Lower leg skin (tissue), 3 donors: ENCODE results near the gene SRRM3.

Experiments
- CTCF ChIP-seq, 3 donors: fragments of 450-650 bp; IDR thresholded peaks; one replicate each; pipeline ENCODE4 v1.5.1; 2016; ENCODE audit warnings: antibody characterized with exemption in 3 of 3, mild to moderate bottlenecking in 3 of 3, moderate library complexity in 2 of 3
- POLR2A ChIP-seq, 2 donors: fragments of 450-650 bp; IDR thresholded peaks; one replicate each; pipeline ENCODE4 v1.6.1; 2016 to 2017; ENCODE audit warnings: antibody characterized with exemption in 2 of 2, mild to moderate bottlenecking in 1 of 2, moderate library complexity in 1 of 2

- TF ChIP-seq CTCF (IDR thresholded peaks at IDR 0.05), result no peak
- TF ChIP-seq POLR2A (IDR thresholded peaks at IDR 0.05), result no peak
These were observed 63.6 kb downstream of the SRRM3 start for GRCh38 chr7:76265299-76265698.
